Activated gamma-delta T cell treated with anti-CD3 and anti-CD28 coated beads, Interleukin-2, amount 50 U/mL, for 16 hours (primary cell): Measurements from ENCODE around the gene PLEKHG3.
"Not testable (repeated sequence)": the region's sequence is repeated elsewhere in the genome, so short reads cannot be mapped to it uniquely, and the experiment has no call there.

Experiments
- DNase-seq: peaks from one replicate; pipeline ENCODE4 v3.0.0-alpha.2; 2020; ENCODE audit warnings: low read depth

The PLEKHG3 gene

DNA sequence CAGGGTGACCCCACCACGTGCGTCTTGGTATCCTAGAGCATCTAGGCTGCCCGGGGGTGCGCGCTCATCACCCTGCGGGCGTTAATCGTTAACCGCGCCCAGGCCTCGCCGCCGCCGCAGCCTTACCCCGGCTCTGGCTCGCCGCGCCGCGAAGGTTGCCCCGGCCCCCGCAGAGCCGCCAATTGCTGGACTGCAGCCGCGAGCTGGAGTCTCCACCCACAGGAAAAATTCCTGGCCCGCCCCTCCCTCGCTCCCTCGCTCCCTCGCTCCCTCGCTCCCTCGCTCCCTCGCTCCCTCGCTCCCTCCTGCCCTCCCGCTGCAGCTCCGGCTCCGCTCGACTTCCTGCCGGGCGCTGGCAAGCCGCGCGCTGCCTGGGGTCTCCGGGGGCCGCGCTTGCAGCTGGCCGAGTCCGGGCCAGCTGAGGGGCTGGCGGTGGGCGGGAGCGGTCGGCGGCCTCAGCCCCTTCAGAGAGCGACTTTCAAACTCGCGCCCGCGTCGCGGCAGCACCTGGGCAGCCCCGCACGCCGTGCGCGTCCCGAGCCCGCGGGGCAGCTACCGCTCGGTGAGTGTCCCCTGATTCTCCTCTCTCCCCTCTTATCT lies at the start of gene PLEKHG3:
TSS of gene PLEKHG3 (plus strand) at position 282 of the 600 bp plus-strand sequence. CDS start 23,208 bp downstream, outside the sequence.
- no peak for DNase-seq

DNA sequence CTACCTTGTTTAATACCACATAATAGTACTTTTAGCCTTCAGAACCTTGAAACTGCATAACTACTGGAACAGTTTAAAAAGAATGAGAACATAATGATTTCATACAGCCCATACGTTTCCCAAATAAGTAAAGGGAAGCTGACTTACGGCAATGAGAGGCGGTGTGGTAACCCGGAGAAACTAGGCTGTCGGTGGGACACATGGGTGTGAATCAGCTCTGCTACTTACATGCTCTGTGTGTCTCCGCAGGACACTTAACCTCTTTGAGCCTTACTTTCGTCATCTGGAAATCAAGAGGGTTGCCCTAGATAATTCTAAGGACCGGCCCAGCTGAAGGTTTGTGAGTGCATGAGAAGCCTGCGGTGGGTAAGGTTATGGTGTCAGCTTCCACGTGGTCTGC lies 49.3 kb upstream of the PLEKHG3 start:
- no peak for DNase-seq

DNA sequence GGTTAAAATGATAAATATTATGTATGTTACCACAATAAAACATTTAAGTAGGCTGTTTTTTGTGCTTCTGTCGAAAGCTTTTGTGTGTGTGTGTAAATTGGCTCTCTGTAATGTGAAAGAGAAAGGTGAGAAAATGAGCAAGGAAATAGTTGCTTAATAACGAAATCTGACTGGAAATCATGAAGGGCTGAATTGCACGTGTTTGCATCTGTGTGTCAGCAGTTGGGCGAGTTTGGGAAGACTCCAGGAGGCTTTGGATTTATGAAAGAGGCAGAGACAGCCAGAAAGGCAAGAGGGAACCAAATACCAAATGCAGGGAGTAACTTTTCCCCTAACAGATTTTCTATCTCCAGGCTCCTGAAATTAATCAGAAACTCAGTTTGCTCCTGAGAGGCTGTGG lies 47.2 kb upstream of the PLEKHG3 start:
- no peak for DNase-seq

DNA sequence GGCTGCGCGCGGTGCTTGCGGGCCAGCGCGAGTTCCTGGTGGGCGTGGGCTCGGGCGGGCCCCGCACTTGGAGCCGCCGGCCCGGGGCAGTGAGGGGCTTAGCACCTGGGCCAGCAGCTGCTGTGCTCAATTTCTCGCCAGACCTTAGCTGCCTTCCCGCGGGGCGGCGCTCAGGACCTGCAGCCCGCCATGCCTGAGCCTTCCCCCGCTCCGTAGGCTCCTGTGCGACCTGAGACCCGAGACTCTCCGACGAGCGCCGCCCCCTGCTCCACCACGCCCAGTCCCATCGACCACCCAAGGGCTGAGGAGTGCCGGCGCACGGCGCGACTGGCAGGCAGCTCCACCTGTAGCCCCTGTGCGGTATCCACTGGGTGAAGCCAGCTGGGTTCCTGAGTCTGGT lies 46.0 kb upstream of the PLEKHG3 start:
- DNase-seq = no peak

DNA sequence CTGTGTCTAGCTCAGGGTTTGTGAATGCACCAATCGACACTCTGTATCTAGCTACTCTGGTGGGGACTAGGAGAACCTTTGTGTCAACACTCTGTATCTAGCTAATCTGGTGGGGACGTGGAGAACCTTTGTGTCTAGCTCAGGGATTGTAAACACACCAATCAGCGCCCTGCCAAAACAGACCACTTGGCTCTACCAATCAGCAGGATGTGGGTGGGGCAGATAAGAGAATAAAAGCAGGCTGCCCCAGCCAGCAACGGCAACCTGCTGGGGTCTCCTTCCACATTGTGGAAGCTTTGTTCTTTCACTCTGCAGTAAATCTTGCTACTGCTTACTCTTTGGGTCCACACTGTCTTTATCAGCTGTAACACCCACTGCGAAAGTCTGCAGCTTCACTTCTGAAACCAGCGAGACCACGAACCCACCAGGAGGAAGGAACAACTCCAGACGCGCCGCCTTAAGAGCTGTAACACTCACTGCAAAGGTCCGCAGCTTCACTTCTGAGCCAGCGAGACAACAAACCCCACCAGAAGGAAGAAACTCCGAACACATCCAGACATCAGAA lies 45.4 kb upstream of the PLEKHG3 start:
- DNase-seq = not testable (repeated sequence)

DNA sequence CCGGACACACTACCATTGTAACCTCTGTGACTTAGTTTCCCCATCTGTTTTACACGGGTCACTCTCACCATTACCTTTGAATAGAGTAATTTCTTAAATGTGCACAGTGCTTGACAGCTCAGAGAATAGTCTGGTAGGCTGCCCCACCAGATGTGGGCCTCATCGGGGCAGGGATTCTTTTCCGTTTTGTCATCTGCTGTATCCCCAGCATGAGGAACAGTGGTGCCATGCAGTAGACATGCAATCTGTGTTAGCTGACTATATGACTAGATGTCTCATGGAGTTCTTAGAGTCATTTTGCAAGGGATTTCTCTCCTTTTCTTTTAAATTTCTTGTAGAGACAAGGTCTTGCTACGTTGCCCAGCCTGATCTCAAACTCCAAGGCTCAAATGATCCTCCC lies 44.9 kb upstream of the PLEKHG3 start:
- no peak for DNase-seq

DNA sequence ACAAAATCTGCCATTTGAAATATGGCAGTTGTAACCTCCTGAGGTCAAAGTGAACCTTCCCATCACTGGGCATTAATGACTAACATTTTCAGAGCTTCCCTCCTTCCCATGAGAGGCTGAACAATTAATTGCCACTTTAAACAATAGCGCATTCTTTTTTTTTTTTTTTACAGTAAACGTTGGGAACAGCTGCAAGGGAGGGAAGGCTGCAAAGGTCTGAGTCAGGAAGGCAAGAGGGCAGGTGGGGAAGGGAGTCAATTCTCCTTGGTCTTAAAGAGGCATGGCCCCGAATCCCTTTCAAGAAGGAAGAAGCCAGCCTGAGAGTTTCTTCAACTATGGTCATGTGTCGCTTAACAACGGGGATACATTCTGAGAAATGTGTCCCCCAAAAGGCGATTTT lies 41.0 kb upstream of the PLEKHG3 start:
- no peak for DNase-seq

DNA sequence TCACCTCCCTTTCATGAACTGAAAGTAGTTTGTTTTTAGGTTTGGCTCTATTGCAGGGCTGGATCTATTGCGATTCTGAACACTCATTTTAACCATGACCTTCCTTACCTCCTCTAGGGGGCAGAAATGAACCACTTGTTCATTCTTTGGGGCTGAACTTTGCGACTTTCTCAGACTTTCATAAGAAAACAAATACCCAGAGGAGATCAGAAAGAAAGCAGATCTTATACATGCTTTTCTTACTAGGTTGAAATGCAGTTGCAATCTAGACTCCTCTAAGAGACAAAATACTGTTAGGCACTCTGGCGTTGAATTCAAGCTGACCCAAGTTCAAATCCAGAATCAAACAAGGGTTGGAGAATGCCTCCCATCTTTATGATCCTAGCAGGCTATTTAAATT lies 32.6 kb upstream of the PLEKHG3 start:
- no peak for DNase-seq

DNA sequence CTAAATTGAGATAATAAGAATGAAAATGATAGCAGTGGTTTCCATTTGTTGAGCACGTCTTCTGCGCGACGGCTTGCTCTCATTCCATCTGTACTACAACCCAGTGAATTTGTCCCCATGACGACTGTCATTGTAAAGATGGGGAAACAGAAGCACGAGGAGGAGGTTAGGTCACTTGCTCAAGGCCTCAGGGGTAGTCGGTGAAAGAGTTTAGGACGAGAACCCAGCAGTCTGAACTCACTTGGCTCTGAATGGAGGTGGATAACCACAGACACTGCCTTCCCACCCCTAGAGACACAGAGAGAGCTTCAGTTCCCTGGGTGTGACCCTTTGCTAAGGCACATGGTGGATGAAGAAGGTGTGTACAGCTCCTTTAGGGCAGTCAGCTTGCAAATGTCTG lies 30.9 kb upstream of the PLEKHG3 start:
- DNase-seq = no peak

DNA sequence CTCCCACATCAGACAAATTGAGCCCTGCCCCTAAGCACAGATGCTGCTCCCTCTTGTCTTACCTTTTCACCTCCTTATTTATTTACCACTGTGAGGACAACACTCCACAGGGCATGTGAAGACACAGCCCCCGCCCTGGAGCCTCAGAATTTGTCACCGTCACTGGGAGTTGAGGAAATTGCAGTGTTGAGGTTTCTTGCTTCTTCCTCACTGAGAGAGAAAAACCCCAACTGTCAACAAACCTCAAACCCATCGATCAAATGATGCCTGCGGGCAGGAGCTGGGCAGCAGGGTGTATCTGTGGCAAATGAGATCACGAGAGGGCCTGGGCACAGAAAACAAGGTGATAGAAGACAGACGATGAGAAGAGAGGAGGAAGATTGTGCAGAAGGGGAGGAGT lies 30.5 kb upstream of the PLEKHG3 start:
- DNase-seq = peak; percentile 4

DNA sequence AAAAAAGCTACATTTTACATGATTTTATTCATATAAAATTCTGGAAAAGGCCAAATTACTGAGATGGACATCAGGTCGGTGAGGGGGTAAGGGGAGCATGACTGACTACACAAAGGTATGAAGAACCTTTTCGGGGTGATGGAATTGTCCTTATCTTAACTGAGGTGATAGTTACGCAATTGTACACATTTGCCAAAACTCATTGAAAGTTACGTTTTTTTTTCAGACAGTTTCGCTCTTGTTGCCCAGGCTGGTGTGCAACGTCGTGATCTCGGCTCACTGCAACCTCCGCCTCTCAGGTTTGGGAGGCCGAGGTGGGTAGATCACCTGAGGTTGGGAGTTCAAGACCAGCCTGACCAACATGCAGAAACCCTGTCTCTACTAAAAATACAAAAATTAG lies 29.4 kb upstream of the PLEKHG3 start:
- no peak for DNase-seq

DNA sequence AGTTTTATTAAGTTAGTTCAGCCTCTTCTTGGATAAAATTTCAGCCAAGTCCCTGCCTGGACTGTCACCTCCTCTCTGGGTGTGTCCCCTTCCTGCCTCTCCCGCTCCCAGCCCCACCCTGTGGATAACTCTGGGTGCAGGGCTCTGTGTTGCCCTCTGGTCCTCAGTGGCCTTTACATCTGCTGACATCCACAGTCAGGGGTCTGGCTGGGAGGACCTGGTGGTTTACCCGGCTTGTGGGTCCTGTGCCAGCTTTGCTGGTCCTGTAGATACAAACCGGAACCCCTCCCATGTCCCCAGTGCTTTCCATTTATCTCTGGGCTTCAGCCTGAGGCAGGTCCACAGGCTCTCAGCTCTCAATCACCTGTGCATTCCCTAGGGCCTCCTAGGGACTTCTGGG lies 28.9 kb upstream of the PLEKHG3 start:
- no peak for DNase-seq

DNA sequence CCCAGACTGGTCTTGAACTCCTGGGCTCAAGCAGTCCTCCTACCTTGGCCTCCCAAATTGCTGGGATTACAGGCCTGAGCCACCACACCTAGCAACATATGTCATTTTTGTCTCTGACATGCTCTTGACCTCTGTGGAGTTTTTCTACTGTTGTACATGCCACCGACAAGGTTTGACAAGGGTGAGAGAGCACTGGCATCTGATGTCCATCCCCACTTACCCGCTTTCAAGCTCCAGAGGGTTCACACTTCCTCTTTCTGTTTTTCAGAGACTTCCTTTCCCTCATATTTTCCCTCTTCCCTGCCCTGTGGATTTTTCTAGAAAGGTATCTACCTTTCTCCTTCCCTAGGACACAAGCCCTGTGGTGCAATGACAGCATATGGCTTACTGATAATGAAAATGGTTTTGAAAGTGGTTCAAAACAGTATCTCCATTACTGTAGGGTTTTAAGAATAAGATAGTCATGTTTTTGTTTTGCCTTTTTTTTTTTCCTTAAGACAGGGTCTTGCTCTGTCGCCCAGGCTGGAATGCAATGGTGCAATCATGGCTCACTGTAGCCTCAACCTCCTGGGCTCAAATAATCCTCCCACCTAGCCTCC lies 27.7 kb upstream of the PLEKHG3 start:
- no peak for DNase-seq

DNA sequence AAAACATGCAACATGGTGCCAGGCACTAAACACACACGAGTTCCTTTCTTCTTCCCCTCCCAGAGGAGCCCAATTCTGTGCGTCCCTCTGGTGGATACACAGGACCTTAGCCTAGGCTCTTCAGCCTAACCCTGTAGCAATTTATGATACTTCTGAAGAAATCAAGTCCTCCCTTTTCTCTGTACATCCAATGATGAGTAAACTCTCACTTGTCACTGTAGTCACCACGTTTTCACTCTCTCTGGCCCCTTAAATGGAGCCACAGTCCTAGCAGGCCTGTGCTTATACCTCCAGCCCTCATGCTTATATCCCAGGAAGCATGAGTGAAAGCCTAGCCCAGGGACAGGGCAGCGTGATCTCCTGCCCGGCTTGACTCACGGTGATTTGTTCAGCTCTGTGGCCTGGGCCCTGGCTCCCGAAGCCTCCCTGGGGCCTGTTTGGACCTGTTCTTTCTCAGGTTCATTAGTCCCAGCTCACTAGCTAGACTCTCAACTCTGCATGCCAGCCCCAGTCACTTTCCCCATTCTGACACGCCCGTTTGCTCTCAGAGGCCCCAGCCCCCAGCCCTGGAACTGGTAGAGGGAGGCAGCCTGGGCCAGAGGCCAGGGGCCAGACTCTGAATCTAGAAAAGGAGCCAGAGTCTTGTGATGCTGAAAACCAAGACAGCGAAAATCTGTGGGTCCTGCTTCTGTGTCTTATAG lies 24.1 kb upstream of the PLEKHG3 start:
- no peak for DNase-seq

DNA sequence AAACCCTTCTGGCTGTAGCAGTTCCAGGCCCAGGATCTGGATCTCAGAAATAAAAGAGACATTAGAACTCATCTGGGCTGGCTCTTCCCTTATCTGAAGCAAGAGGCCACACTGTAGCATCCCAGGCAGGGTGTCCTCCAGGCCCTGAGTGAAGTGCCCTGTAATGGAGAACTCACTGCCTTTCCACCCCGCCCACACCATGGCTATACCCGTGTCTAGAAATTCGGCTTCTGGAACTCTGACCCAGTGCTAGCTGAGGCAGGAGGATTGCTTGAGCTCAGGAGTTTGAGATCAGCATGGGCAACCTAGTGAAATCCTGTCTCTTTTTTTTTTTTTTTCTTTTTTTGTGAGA lies 23.5 kb upstream of the PLEKHG3 start:
- no peak for DNase-seq

DNA sequence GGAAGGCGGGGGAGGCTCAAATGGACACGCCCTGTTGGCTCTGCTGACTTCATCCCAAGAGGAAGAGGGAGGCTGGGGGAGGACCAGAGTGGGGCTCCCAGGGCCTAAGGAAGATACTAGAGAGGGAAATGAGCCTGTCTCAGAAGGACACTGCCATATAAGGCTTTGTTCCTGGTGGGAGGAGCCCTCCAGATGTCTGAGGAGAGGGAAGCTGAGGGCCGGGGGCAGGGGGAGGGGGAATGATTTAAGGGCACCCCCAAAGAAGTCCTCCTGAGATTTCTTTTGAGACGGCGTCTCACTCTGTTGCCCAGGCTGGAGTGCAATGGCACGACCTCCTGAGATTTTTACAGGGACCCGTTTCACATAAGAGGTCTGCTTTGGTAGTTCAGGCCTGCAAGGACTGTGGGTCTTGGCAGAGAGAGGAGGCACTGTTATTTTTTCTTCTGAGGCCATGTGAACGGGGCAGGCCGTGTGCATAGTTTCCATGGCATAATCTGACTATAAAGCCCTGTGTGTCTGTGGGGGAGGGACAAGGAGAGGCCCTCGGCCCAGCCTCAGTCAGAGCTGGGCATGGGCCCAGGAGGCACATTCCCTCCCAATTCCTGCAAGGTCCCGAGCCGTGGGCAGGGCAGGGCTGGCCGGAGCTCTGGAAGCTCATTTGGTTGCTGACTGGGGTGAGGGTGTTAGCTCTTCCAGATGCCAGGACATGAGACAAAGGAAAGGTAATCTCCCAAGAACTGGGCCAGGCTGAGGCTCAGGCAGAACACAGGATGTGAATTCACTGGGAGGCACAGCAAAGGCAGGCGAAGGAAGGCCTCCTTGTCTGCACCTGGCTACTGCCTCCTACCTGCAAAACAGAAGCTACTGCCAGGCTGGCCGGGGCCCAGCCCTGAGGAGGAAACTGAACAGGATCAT lies 22.2 kb upstream of the PLEKHG3 start:
- no peak for DNase-seq

DNA sequence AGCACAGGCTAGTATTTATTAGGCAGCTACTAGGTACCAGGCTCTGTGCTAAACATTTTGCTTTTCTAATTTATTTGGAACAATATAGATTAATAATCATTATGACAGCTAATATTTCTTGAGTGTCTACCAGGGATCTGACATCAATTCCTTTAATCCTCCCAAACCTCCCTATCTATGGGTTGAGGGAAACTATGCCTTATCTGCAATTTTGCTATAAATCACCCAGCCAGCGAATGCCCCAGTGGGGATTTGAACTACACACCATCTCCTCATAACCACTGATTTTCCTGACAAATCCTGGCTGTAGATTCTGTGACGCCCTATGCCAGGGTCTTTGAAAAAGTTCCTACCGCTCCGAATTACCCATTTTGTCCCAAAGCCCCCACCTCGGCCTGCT lies 21.4 kb upstream of the PLEKHG3 start:
- DNase-seq = no peak

DNA sequence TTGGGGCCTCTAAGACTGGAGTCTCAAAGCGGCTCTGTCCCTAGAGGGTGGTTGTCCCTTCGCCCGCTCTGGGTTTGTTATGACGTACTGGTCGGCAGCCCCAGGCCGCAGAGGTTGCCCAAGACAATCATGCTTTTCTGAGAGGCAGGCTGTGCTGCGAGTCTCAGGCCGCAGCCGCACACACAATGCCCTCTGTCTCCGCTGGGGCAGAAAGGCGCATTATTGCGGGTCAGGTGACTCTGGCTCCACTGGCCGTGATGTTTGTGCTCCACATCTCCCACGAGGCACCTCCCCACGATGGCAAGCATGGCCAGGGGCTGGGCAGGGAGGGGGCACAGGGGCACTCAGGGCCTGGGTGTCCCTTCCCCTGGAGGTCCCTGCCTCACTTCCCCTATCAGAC lies 21.0 kb upstream of the PLEKHG3 start:
- no peak for DNase-seq

DNA sequence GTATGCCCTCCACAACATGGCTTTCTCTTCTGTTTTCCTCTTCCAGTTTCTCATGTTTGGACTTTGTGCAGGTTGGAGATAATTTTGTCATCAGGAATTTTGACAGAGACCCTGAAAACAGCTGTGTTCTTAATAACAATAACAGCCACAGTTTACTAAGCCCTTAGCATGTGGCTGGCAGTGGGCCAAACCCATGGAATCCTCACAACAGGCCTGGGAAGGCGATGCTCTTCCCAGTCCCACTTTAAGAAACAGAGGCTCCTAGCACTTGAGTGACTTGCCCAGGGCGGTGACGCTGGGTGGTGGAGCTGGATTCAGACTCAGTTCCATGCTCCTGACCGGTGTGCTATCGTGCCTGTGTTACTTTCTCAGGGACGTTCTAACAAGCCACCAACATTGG lies 20.1 kb upstream of the PLEKHG3 start:
- DNase-seq = no peak

DNA sequence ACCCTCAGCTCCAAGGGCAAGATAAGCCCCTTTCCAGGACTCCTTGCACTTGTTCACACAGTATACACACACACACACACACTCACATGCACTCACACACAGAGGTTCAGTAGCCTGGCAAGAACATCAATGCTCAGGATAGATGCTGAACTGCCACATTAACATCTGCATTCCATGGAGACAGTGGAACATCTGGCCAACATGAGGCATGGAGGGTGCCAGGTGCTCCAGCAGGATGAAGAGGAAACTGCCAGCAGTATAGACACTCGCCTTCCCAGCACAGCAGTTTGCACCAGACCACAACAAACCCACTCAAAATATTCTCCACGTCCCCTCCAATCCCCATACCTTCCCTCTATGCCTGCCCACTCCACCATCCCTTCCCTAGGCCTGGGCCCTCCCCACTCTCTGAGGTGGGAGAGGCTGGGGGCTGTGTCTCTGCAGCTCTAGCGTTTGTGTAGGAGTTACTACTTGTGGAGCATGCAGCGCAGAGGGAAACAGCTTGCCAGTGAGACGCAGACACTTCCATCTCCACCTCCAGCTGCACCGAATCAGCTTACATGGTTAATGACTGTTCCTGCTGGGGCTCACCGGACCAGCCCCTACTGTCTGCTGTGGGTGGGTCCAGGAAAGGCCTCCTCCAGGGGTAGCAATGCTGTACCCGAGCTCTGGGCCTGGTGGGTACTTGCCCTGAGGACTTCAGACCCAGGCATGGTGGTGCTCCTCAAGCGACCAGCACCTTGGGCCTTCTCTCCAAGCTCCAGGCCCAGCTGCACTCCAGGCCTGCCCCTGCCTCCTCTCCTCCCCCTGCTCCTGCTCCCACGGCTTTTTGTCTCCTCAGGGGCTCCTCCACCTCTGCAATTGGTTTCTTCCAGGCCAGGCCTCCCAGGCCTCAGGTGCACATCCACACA lies 18.6 kb upstream of the PLEKHG3 start:
- DNase-seq = no peak

DNA sequence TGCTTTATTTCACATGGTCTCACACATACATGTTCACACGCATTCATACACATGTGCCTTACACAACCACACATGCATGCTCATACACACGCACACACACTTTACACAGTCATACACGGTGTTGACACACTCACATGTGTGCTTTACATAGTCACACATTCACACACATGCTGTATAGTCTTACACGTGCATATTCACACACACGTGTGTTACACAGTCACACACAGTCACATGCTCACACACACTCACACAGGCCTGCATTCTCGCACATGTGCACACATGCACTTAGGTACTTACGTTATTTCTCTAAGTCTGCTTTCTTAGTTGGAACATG lies 18.0 kb upstream of the PLEKHG3 start:
- no peak for DNase-seq

DNA sequence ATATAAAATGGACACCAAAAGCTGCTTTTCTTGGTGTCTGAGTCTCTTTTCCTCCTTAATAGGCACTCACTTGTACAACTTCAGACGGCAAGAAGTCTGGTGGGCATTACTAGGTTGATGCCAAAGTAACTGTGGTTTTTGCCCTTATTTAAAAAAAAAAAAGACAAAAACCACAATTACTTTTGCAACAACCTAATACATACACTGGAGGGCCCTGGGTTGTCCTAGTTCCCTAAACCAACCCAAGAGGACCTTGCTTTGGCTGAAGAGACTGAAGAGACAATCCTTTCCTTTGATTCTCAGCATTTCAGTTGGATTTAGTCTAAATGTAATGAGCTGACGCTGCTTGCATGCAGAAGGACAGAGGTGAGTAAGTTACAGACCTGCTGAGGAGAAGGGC lies 16.2 kb upstream of the PLEKHG3 start:
- no peak for DNase-seq
